Vagina (tissue), 2 donors: Measurements from ENCODE around the gene CR1L. TPM values are rescaled to one million over a fixed set of nuclear protein-coding genes. Genes with fewer than 3 reads are reported as not detected.
"Not testable (repeated sequence)": the region's sequence is repeated elsewhere in the genome, so short reads cannot be mapped to it uniquely, and the experiment has no call there.

Source experiments
- DNase-seq, 2 donors: peaks; one replicate each; pipeline ENCODE4 v3.0.0-alpha.2; 2017; ENCODE audit errors: extremely low spot score in 2 of 2
- H3K27ac ChIP-seq: fragments of 200-600 bp; sonication (generic); one replicate; pipeline ENCODE4 v1.5.1; 2019
- H3K27me3 ChIP-seq: fragments of 200-600 bp; sonication (generic); one replicate; pipeline ENCODE4 v1.5.1; 2019
- H3K36me3 ChIP-seq, 2 donors: fragments of 200-600 bp; sonication (generic); one replicate each; pipeline ENCODE4 v1.5.1; 2017 to 2019
- H3K4me1 ChIP-seq: fragments of 200-600 bp; sonication (generic); one replicate; pipeline ENCODE4 v1.5.1; 2019
- H3K4me3 ChIP-seq, 2 donors: fragments of 200-600 bp; sonication (generic); 1 replicate in 1 of 2; 2 replicates in 1 of 2; pipeline ENCODE4 v1.5.1; 2016 to 2019
- H3K9me3 ChIP-seq: fragments of 200-600 bp; sonication (generic); one replicate; pipeline ENCODE4 v1.5.1; 2019
- CTCF ChIP-seq, 3 experiments: fragments of 450-650 bp in 2 of 3; fragments of 200-600 bp in 1 of 3; sonication (generic) in 1 of 3; IDR thresholded peaks; one replicate each; pipeline ENCODE4 v1.5.1; 2017 to 2019; ENCODE audit warnings: antibody characterized with exemption in 3 of 3, mild to moderate bottlenecking in 2 of 3, moderate library complexity in 2 of 3
- POLR2A ChIP-seq, 2 donors: fragments of 450-650 bp; IDR thresholded peaks; one replicate each; pipeline ENCODE4 v1.6.1; 2017; ENCODE audit warnings: antibody characterized with exemption in 2 of 2, mild to moderate bottlenecking in 2 of 2, moderate library complexity in 2 of 2
- POLR2AphosphoS5 ChIP-seq, 2 donors: sonication (generic); formaldehyde crosslinking; IDR thresholded peaks; one replicate each; pipeline ENCODE4 v1.9.0; 2017; ENCODE audit warnings: antibody characterized with exemption in 2 of 2, mild to moderate bottlenecking in 2 of 2, low read depth in 1 of 2; ENCODE audit not compliant: insufficient read depth in 1 of 2
- intact Hi-C: fragments of 100-400 bp; cut with DNase I; formaldehyde crosslinking; loops from one replicate; pipeline ENCODE4 v1.15.1; 2023
- total RNA-seq: library from RNA; depleted of rRNA; stranded (reverse); fragments of >200 nt; gene quantifications from one replicate; pipeline ENCODE4 v1.2.3, GENCODE V29; 2016

Gene CR1L
- total RNA-seq, 1 donor from 2014 or later: not detected

GRCh38 chr1:207612762-207613161 lies 32.2 kb upstream of the CR1L start:
- Histone ChIP-seq H3K27ac (no peak overlapping the region), H3K9me3 (no peaks in the 10 kb centered on the region), H3K36me3 (no peaks in the 10 kb centered on the region), H3K4me1 (no peaks in the 10 kb centered on the region), H3K27me3 (no peaks in the 10 kb centered on the region), H3K4me3 (no peak overlapping the region)
- no peak for TF ChIP-seq CTCF (IDR thresholded peaks at IDR 0.05)
- TF ChIP-seq POLR2AphosphoS5 (IDR thresholded peaks at IDR 0.05; ENCODE audit: insufficient read depth in 1 of 2, low read depth in 1 of 2): no peak
- no peak for TF ChIP-seq POLR2A (IDR thresholded peaks at IDR 0.05)
- no peak for DNase-seq
- intact Hi-C loops: no loop called here

- Histone ChIP-seq H3K27ac (no peak overlapping the region), H3K4me1 (no peaks in the 10 kb centered on the region), H3K4me3 (no peak overlapping the region), H3K36me3 (no peaks in the 10 kb centered on the region), H3K9me3 (no peaks in the 10 kb centered on the region), H3K27me3 (no peaks in the 10 kb centered on the region)
- no peak for DNase-seq
- TF ChIP-seq POLR2AphosphoS5 (IDR thresholded peaks at IDR 0.05; ENCODE audit: insufficient read depth in 1 of 2, low read depth in 1 of 2): no peak
- peak in 2 of 3 experiments; percentile 24 to 36 for TF ChIP-seq CTCF (IDR thresholded peaks at IDR 0.05)
- intact Hi-C loops: no loop called here
Observed at GRCh38 chr1:207619871-207620542, 24.9 kb upstream of the CR1L start.

GRCh38 chr1:207620543-207620893 lies 24.4 kb upstream of the CR1L start:
- Histone ChIP-seq H3K27me3 (no peaks in the 10 kb centered on the region), H3K9me3 (no peaks in the 10 kb centered on the region), H3K4me1 (no peaks in the 10 kb centered on the region), H3K4me3 (no peak overlapping the region), H3K36me3 (no peaks in the 10 kb centered on the region), H3K27ac (no peak overlapping the region)
- intact Hi-C loops: no loop called here
- no peak for DNase-seq
- TF ChIP-seq CTCF (IDR thresholded peaks at IDR 0.05) (no peak), POLR2AphosphoS5 (IDR thresholded peaks at IDR 0.05; ENCODE audit: insufficient read depth in 1 of 2, low read depth in 1 of 2) (no peak), POLR2A (IDR thresholded peaks at IDR 0.05) (no peak)

GRCh38 chr1:207625504-207626071 lies 19.3 kb upstream of the CR1L start:
- H3K4me1 ChIP-seq, H3K9me3 ChIP-seq, intact Hi-C loops, H3K27ac ChIP-seq, H3K4me3 ChIP-seq, H3K36me3 ChIP-seq, H3K27me3 ChIP-seq, DNase-seq: not testable (repeated sequence)

- DNase-seq: no peak
- TF ChIP-seq POLR2AphosphoS5 (IDR thresholded peaks at IDR 0.05; ENCODE audit: insufficient read depth in 1 of 2, low read depth in 1 of 2) (no peak), POLR2A (IDR thresholded peaks at IDR 0.05) (no peak), CTCF (IDR thresholded peaks at IDR 0.05) (no peak)
- no peaks in the 10 kb centered on the region for H3K4me1 ChIP-seq
Observed at GRCh38 chr1:207626972-207627337, 18.0 kb upstream of the CR1L start.

More at GRCh38 chr1:207626972-207627337, 18.0 kb upstream of the CR1L start:
- H3K4me3 ChIP-seq: no peak overlapping the region
- no peaks in the 10 kb centered on the region for H3K27me3 ChIP-seq
- H3K36me3 ChIP-seq: no peaks in the 10 kb centered on the region
- H3K9me3 ChIP-seq: no peaks in the 10 kb centered on the region
- no peak overlapping the region for H3K27ac ChIP-seq
- intact Hi-C loops: no loop called here
